GM19395 (cell line): ENCODE results near the gene RSU1.
A peak's percentile ranks its signal among the peaks of the same experiment; 100 is the strongest.

Source experiments
- ATAC-seq: cut with Tn5 transposase; IDR thresholded peaks from one replicate; pipeline ENCODE4 v1.9.1; 2021; ENCODE audit warnings: mild to moderate bottlenecking, moderate library complexity; ENCODE audit not compliant: unreplicated experiment

Gene RSU1

DNA sequence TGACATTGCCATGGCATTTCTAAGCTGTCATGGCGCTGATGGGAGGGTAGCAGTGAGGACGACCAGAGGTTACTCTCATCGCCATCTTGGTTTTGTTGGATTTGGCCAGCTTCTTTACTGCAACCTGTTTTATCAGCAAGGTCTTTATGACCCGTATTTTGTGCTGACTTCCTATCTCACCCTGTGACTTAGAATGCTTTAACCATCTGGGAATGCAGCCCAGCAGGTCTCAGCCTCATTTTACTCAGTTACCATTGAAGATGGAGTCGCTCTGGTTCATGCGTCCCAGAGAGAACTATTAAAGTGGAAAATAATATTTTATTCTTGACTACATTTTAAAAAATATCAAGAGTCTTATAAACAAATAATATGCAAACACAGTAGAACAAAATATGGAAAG, 131.7 kb downstream of the RSU1 start:
- no peak for ATAC-seq

DNA sequence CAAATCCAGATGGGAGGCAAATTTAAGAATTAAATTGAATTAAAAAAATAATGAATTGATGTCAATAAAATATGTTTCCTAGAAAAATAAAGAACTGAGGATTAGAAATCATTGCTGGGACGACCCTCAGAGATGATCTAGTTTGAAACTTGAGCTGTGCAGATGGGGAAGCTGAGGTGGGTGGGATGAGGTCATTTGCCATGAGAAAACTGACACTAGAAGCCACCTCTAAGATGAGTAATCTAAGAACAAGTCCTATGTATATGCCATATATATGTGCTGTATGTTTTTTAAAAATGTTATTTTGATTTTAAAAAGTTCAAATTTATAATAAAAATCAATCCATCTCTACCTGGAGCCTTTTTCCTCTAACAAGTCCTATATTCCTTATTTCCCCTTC, 135.7 kb downstream of the RSU1 start:
- no peak for ATAC-seq

DNA sequence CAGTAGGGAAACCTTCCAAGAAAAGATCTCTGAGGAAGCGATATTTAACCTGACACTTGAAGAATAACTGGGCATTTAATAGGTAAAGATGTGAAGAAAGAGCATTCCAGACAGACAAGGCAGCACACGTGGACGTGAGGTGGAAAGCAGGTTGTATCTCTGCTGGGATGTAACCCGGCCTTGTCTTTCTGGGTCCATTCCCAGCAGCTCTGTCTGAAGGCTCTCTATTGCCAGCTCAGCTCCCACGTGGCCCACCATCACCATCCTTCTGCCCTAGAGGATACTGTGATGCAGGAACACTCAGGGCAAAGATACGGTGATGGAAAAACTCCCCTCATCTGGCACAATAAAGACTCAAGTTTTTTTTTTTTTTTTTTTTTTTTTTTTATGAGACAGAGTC, 137.7 kb downstream of the RSU1 start:
- ATAC-seq, result no peak

- no peak for ATAC-seq
Observed at GRCh38 chr10:16675334-16675733, 141.9 kb downstream of the RSU1 start.

DNA sequence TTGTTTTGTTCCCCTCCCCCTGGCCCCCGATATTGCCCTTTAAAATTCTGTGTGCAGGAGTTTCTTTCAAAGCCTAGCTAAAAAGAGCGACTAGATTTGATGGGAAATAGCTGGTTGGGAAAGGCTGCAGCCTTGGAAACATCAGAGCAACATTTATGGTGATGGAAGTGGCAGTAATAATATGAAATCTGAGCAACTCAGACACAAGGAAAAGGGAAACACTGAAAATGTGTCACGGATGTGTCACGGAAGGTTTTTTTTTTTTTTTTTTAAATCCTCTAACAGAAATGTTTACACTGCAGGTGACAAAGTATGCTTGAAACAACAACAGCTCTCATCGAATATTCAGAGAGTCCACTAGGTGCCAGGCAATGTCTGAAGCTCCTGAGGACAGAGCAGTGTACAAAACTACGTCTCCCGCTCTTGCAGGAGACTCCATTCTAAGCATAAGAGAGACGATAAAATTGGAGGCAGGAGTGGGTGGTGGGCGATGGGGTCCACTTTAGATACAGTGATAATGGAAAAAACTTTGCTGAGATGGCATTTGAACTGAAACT, 143.0 kb downstream of the RSU1 start:
- no peak for ATAC-seq

DNA sequence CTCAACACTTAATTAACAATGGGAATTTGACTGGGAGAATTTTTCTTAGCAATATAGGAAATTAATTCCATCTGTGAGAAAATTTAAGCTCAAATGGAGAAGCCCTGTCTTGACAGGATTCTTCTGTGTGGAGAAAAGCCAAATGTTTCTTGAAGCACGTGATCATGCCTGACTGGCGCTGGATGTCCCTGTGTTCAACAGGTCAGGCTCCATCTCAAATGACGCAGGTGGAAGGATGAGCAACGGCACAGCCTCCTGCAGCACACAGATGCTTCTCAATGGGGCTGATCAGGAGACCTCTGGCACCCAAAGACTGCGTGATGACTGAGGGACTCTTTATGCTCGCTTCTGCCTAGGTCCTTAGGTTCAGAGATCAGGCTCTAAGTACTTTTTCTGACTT, 143.8 kb downstream of the RSU1 start:
- no peak for ATAC-seq

DNA sequence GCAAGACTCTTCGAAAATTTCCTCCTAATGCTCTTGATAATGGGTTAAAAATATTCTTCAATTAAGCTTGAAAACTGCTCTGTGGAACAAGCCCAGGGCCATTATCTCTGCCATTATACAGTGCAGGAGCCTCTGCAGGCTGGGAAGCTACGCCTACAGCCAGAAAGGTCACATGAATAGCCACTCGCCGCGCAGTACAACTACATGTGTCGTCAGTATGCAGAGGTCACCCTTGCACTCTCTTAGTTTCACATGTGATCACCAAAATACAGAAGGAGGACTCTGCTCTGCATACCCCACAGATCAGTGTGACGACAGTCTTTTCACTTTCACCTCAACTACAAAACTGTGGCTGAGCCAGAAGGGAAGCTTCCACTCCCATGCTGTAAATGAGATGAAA, 153.8 kb downstream of the RSU1 start:
- peak; percentile 59 for ATAC-seq

DNA sequence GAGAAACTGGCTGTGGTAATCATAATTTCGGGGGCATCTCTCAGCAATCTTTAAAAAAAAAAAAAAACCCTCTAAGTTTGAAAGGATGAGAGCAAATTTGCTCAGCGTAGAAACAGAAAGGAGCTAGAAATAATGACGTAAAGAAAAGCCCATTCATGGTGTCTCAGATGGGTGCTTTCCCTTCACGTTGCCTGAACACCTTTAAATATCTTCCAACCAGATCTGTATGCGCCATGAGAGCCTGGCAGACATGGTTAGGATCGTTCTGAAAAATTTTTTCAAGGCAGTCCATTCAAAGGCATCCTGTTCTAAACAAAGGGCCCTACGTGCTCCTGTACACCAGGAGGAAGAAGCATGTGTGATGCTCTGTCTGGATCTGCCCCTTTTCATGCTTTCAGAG, 154.3 kb downstream of the RSU1 start:
- ATAC-seq, result peak; percentile 39

DNA sequence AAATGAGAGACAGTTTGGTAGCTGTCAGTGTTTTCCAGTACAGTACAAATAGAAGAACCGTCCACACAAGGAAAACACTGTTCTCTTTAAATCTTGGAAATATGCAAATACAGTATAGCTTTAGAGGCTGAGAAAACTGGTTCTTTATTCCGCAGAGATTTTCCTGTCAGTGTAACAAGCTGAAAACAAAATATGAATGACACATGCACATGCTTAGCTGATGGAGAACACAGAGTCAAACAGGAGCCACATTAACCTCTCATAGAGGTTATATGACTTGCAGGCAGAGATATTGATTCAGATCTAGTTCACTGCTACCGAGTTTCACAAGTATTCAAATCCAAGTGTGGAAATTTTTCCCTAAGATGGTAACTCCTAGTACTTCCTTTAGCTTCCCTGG, 160.3 kb downstream of the RSU1 start:
- ATAC-seq, result no peak

DNA sequence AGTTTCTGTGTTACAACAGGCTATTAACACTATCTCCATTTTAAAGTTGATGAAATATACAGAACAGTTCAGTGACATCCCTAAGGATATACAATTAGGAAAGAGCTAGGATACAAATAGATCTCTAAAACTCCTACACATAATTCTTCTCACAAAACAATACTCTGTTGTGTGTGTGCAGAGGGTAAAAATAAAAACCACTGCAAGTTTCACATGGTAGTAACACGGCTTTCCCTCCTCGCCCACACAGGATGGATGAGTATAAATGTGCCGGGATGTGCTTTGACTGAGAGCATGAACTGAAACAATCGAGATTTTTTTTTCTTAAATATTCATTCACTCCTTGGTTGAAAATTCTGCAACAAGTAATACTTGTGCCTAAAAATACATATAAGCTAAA, 164.0 kb downstream of the RSU1 start:
- ATAC-seq, result no peak

DNA sequence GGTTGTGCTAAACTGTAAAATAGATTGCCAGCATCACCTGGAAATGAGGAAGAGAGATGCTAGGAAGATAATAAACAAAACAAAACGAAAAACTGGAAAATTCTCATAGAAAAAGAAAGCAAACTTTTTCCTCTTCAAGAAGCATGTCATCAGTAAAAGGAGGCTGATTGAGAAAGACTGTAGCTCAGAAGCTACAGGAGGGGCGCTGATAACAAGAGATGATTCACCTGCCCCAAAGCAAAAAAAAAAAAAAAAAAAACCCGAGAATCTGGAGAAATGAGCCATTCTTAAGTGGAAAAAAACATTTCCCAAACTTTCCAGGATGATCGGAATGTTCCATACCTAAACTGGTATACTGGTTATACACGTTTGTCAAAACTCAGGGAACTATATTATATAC, 165.1 kb downstream of the RSU1 start:
- no peak for ATAC-seq

DNA sequence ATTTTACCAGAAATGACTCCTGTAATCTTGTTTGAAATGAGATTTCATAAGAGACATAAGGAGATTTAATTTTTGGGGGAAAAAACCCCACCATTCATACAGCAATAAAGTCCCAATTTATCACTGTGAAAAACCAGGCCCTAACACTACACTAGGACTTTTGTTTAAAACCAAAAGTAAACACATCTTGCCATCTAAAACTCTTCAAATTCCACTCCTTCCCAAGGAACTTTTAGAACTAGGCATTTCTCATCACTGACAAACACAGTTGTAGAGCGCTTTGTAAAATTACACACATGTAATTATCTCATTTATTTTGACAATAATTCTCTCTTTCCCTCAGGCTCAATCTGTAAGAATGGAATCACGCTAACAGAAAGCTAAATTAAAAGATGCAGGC, 167.5 kb downstream of the RSU1 start:
- no peak for ATAC-seq

GRCh38 chr10:16648366-16648765, 168.9 kb downstream of the RSU1 start:
- ATAC-seq, result no peak

DNA sequence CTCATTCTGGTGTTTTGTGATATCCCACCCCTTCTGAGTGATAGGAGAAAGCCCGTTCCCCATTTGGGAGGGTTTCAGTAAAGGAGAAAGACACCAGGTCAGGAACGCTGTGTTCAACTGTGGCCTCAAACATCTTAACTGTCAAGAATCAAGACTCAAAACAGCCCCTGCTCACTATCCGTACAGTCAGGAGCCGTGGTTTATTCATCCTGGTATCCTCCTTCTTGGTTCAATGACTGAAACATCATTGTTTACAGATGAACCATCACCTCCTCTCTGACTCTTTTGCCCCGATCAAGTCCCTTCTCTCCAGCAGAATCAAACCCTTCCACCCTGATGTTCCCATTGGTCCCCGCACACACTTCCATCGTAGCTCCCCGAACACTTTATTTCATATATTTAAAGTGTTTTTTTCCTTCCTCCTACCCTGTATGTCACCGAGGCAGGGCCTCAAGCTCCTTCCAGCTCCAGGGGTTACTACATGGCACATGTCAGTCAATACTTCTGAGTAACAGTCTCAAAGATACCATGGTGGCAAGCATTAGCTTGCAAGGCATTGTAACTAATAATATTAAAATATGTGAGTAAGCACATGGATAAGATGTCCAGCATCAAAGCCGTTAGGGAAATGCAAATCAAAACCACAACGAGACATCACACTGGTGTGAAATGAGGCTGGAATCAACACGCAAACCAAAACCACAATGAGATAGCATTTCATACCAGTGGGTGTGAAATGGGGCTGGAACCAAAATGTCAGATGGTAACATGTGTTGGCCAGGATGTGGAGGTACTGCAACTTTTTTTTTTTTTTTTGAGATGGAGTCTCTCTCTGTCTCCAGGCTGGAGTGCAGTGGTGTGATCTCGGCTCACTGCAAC, 170.8 kb downstream of the RSU1 start:
- no peak for ATAC-seq

- no peak for ATAC-seq
Observed at GRCh38 chr10:16644146-16644545, 173.1 kb downstream of the RSU1 start.

DNA sequence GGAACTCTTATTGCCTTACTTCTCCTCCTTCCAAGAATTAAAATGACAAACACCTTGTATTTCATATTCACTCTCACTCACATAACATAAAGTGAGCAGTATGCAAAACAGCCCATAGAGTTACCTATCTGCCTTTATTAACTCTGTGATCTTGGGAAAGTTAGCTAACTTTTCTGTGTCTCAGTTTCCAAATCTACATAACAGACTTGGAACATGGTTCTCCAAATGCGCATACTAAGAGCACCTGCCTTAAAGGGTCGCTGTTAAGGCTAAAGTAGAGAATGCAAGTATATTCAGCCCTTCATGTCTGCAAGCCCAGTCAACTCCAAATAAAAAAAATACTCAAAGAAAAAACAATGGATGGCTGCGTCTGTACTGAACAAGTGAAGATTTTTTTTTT, 173.7 kb downstream of the RSU1 start:
- no peak for ATAC-seq

DNA sequence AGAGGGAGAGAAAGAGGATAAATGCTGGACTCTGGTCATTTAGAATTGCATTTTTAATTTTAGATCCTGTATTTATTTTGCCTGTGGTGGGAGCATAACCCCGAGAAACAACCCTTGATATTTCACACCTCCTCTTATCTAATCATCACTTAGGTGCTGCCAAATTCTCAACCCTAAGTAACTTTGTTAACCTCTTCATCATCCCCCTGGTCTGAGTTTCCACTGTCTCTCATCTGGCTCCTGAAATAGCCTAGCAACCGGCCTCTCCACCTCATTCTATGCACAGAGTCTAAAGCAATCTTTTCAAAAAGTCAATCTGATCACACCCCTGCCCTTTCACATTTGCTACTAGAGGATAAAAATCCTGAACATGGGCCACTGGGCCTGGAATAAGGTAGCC, 177.1 kb downstream of the RSU1 start:
- ATAC-seq, result no peak

DNA sequence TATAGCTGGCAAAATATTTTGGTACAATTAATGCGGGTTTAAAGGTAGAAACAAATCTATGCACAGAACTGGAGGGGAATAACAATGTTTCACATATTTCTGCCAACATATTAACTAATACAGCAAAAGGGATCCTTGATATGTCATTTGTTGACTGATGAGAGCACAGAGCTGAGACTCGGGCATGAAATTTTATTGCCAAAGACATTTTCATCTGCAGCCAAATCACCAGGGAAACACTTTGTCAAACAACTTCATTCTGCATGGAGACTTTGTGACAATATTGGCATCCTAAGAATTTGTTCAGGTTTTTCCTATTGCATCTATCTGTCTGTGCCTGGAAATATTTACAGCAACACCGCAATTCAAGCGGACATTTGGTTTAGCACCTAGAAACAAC, 177.8 kb downstream of the RSU1 start:
- no peak for ATAC-seq

- ATAC-seq, result no peak
Observed at GRCh38 chr10:16632996-16633395, 184.2 kb downstream of the RSU1 start.

DNA sequence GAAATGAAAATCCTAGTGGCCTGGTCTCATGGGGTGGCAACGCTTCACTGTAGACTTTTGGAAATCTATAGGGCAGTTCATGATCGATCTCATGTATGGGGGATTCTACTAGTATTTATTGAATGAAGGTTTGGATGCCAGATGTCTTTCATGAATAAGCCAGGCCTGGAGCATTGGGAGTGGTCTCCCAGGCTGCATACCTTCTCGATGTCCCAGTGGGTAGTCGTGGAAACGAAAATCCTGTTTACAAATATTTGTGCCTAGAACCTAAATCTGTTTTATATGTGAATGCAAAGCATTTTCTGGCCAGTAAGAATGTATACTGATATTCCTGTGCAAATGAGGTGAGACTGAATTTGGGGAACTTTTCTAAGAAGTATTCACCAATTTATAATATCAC, 190.5 kb downstream of the RSU1 start:
- ATAC-seq, result no peak

DNA sequence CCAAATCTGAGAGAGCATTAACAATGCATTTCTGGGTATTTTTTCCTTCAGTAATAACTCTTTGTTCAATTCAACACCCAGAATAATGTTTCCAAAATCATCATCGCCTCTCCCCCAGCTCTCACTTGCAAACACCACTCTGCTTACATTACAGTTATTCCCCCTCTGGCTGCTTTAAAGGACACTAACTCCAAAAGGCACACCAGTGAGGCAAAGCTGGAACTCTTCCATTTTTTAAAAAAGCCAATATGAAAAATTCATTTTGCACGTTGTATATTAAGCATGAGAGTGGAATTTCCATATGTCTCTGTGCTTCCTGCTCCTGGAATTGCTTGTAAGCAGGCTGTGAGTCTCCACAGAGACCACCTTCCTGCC, 204.3 kb downstream of the RSU1 start:
- ATAC-seq, result no peak

DNA sequence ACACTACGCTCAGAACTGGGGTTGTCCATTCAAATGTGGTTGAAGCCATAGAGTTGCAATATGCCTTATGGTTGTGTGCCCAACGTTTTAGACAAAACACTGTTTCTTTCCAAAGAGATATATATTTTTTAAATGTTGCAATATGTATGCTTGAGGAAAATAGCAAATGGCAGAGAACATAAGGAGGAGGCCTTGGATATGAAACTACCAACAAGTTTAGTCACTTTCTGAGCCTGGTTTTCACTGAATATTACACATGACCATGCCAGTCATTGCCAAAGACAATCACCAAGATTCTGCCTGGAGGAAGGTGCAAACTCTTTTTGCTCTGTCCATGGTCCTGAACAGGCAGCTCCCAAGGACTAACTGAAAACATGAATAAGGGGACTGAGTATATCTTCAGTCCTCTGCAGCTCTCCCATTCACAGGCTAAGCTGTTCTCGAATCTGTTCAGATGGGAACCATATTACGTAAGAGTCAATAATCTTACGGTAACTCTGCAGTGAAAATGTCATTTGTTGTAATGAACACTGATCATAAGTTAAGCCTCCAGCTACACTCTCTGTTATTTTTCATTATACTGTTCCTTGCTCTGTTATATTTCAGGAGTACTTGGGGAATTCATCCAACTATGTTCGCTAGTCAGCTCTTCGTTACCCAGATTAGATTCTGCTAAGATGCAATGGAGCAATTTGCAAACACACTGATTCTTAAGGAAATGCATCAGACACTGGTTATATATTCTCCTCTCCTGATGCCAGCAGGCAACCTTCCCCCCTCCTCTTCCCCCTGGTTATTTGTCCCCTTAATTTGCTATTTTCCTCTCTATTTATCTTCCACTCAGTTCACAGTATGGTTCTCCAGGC, 204.9 kb downstream of the RSU1 start:
- no peak for ATAC-seq
